ENCODE measurements around the gene INO80D. TPM values are rescaled to one million over a fixed set of nuclear protein-coding genes. Genes with fewer than 3 reads are reported as not detected.
"Not testable (repeated sequence)": the region's sequence is repeated elsewhere in the genome, so short reads cannot be mapped to it uniquely, and the experiment has no call there.

INO80D gene
- total RNA-seq, 1 experiment from 2014 or later, result 21.7 TPM

GRCh38 chr2:206045251-206045650, 40.7 kb downstream of the INO80D start:
- Histone ChIP-seq H3K36me3 (ENCODE audit: insufficient read depth, low read length, poor library complexity, severe bottlenecking) (peaks cover 5% of the 10 kb centered on the region), H3K27ac (ENCODE audit: low read depth, low read length, poor library complexity, severe bottlenecking) (no peak overlapping the region), H3K4me3 (ENCODE audit: low read depth, low read length, poor library complexity, severe bottlenecking) (no peak overlapping the region), H3K27me3 (replicated peaks; ENCODE audit: insufficient read depth, low read depth, low read length, poor library complexity) (no peaks in the 10 kb centered on the region), H3K9me3 (ENCODE audit: low read depth, low read length, poor library complexity, severe bottlenecking) (no peaks in the 10 kb centered on the region), H3K4me1 (ENCODE audit: insufficient read depth, low read length, poor library complexity, severe bottlenecking) (no peaks in the 10 kb centered on the region)
- intact Hi-C loops (cut with micrococcal nuclease; ENCODE audit: unreplicated experiment), result no loop called here
- ChIA-PET POLR2A (ENCODE audit: low non-redundant PET) (no interaction called here), CTCF (no interaction called here)
- TF ChIP-seq EZH2 (IDR thresholded peaks at IDR 0.05; ENCODE audit: borderline replicate concordance, low read depth, low read length, poor library complexity, severe bottlenecking), result no peak
- TF ChIP-seq CTCF (conservative IDR thresholded peaks at IDR 0.05; ENCODE audit: low read depth, low read length), result no peak
- no peak for DNase-seq (ENCODE audit: low spot score)
- no TSS peak for BruUV-seq (replicated peaks)

- no TSS peak for BruUV-seq (replicated peaks)
- CTCF ChIA-PET, result no interaction called here
- no peak overlapping the region for H3K4me3 ChIP-seq (ENCODE audit: low read depth, low read length, poor library complexity, severe bottlenecking)
- peaks cover under 1% of the 10 kb centered on the region for H3K36me3 ChIP-seq (ENCODE audit: insufficient read depth, low read length, poor library complexity, severe bottlenecking)
- no peaks in the 10 kb centered on the region for H3K27me3 ChIP-seq (replicated peaks; ENCODE audit: insufficient read depth, low read depth, low read length, poor library complexity)
- POLR2A ChIA-PET (ENCODE audit: low non-redundant PET), result no interaction called here
- DNase-seq (ENCODE audit: low spot score), result no peak
- no peak for TF ChIP-seq EZH2 (IDR thresholded peaks at IDR 0.05; ENCODE audit: borderline replicate concordance, low read depth, low read length, poor library complexity, severe bottlenecking)
- no peak for TF ChIP-seq CTCF (conservative IDR thresholded peaks at IDR 0.05; ENCODE audit: low read depth, low read length)
- H3K27ac ChIP-seq (ENCODE audit: low read depth, low read length, poor library complexity, severe bottlenecking), result no peak overlapping the region
- no peaks in the 10 kb centered on the region for H3K4me1 ChIP-seq (ENCODE audit: insufficient read depth, low read length, poor library complexity, severe bottlenecking)
- intact Hi-C loops (cut with micrococcal nuclease; ENCODE audit: unreplicated experiment), result no loop called here
- H3K9me3 ChIP-seq (ENCODE audit: low read depth, low read length, poor library complexity, severe bottlenecking), result no peaks in the 10 kb centered on the region
These were observed 45.4 kb downstream of the INO80D start for GRCh38 chr2:206040525-206040924.

DNA sequence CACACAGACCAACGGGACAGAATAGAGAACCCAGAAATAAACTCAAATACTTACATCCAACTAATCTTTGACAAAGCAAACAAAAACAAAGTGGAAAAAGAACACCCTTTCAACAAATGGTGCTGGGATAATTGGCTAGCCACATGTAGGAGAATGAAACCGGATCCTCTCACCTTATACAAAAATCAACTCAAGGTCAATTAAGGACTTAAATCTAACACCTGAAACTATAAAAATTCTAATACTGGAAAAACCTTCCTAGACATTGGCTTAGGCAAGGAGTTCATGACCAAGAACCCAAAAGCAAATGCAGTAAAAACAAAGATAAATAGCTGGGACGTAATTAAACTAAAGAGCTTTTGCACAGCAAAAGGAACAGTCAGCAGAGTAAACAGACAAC, 50.6 kb downstream of the INO80D start:
- DNase-seq (ENCODE audit: low spot score); H3K4me1 ChIP-seq (ENCODE audit: insufficient read depth, low read length, poor library complexity, severe bottlenecking); CTCF ChIA-PET; H3K27ac ChIP-seq (ENCODE audit: low read depth, low read length, poor library complexity, severe bottlenecking); H3K9me3 ChIP-seq (ENCODE audit: low read depth, low read length, poor library complexity, severe bottlenecking); intact Hi-C loops (cut with micrococcal nuclease; ENCODE audit: unreplicated experiment); H3K4me3 ChIP-seq (ENCODE audit: low read depth, low read length, poor library complexity, severe bottlenecking); H3K36me3 ChIP-seq (ENCODE audit: insufficient read depth, low read length, poor library complexity, severe bottlenecking); POLR2A ChIA-PET (ENCODE audit: low non-redundant PET); BruUV-seq (replicated peaks); H3K27me3 ChIP-seq (replicated peaks; ENCODE audit: insufficient read depth, low read depth, low read length, poor library complexity): not testable (repeated sequence)

- CTCF ChIA-PET, result not testable (repeated sequence)
These were observed 52.5 kb downstream of the INO80D start for GRCh38 chr2:206033452-206033851.

More at GRCh38 chr2:206033452-206033851, 52.5 kb downstream of the INO80D start:
- H3K9me3 ChIP-seq (ENCODE audit: low read depth, low read length, poor library complexity, severe bottlenecking); H3K27me3 ChIP-seq (replicated peaks; ENCODE audit: insufficient read depth, low read depth, low read length, poor library complexity); BruUV-seq (replicated peaks); H3K4me1 ChIP-seq (ENCODE audit: insufficient read depth, low read length, poor library complexity, severe bottlenecking); POLR2A ChIA-PET (ENCODE audit: low non-redundant PET); H3K27ac ChIP-seq (ENCODE audit: low read depth, low read length, poor library complexity, severe bottlenecking); H3K36me3 ChIP-seq (ENCODE audit: insufficient read depth, low read length, poor library complexity, severe bottlenecking); H3K4me3 ChIP-seq (ENCODE audit: low read depth, low read length, poor library complexity, severe bottlenecking); intact Hi-C loops (cut with micrococcal nuclease; ENCODE audit: unreplicated experiment); DNase-seq (ENCODE audit: low spot score): not testable (repeated sequence)
